PC-9 (cell line): ENCODE data around the gene FARP1. TPM values are rescaled to one million over a fixed set of nuclear protein-coding genes. Genes with fewer than 3 reads are reported as not detected.

Source experiments
- BruUV-seq: library from RNA; stranded (reverse); fragments of 400-500 nt; replicated peaks from 2 replicates; lab custom pipeline; 2021; lab: Mats Ljungman, UMichigan
- CTCF ChIA-PET: fragments of 300-600 bp; sonication (Branson Sonifier 250); formaldehyde crosslinking; loops from one replicate; lab custom pipeline; 2022; ENCODE audit warnings: antibody characterized with exemption; lab: Charles Lee
- POLR2A ChIA-PET: fragments of 300-600 bp; sonication (Branson Sonifier 250); formaldehyde crosslinking; loops from one replicate; lab custom pipeline; 2022; ENCODE audit warnings: antibody characterized with exemption; ENCODE audit not compliant: unreplicated experiment; lab: Charles Lee
- DNase-seq, 2 experiments: peaks; one replicate each; pipeline versions ENCODE4 v3.0.0 to v3.0.0-alpha.2; 2015 to 2022; ENCODE audit warnings: mixed read lengths in 1 of 2
- H2AFZ ChIP-seq: fragments of 200-600 bp; sonication (generic); 2 replicates; pipeline ENCODE4 v1.8.1; 2017; ENCODE audit warnings: antibody characterized with exemption
- H3F3A ChIP-seq: fragments of 200-600 bp; sonication (generic); 2 replicates; pipeline ENCODE4 v1.8.1; 2017; ENCODE audit warnings: antibody characterized with exemption, mild to moderate bottlenecking, low read depth; ENCODE audit not compliant: insufficient read depth
- H3K27ac ChIP-seq: fragments of 200-600 bp; sonication (generic); 2 replicates; pipeline ENCODE4 v1.6.1; 2016; ENCODE audit warnings: mixed run types
- H3K27me3 ChIP-seq: fragments of 200-600 bp; sonication (generic); 2 replicates; pipeline ENCODE4 v1.6.1; 2016; ENCODE audit warnings: low read depth, mixed run types; ENCODE audit not compliant: insufficient read depth
- H3K36me3 ChIP-seq: fragments of 200-600 bp; sonication (generic); 2 replicates; pipeline ENCODE4 v1.6.1; 2016; ENCODE audit warnings: low read depth, mixed run types
- H3K4me1 ChIP-seq: fragments of 200-600 bp; sonication (generic); replicated peaks from 2 replicates; pipeline ENCODE4 v1.6.1; 2016; ENCODE audit warnings: mixed run types; ENCODE audit not compliant: insufficient read depth
- H3K4me2 ChIP-seq: fragments of 200-600 bp; sonication (generic); 2 replicates; pipeline ENCODE4 v1.6.1; 2017; ENCODE audit warnings: mixed run types
- H3K4me3 ChIP-seq: fragments of 200-600 bp; sonication (generic); 2 replicates; pipeline ENCODE4 v1.6.1; 2016; ENCODE audit warnings: mixed run types
- H3K79me2 ChIP-seq: fragments of 200-600 bp; sonication (generic); 2 replicates; pipeline ENCODE4 v1.6.1; 2017; ENCODE audit warnings: low read depth, mixed run types
- H3K9me2 ChIP-seq: fragments of 200-600 bp; sonication (generic); 2 replicates; pipeline ENCODE4 v1.8.1; 2017; ENCODE audit warnings: mild to moderate bottlenecking; ENCODE audit not compliant: insufficient read depth
- H3K9me3 ChIP-seq: fragments of 200-600 bp; sonication (generic); 2 replicates; pipeline ENCODE4 v1.8.1; 2016; ENCODE audit warnings: low read depth; ENCODE audit not compliant: insufficient read depth
- H4K20me1 ChIP-seq: fragments of 200-600 bp; sonication (generic); 2 replicates; pipeline ENCODE4 v1.8.1; 2017; ENCODE audit not compliant: insufficient read depth
- CTCF ChIP-seq: fragments of 200-600 bp; sonication (generic); conservative IDR thresholded peaks from 2 replicates; pipeline ENCODE4 v1.6.1; 2017; ENCODE audit warnings: mixed run types, antibody characterized with exemption, mild to moderate bottlenecking, moderate library complexity
- EZH2 ChIP-seq: fragments of 200-600 bp; sonication (generic); IDR thresholded peaks from 2 replicates; pipeline ENCODE4 v1.8.0; 2017; ENCODE audit warnings: antibody characterized with exemption, low read depth
- intact Hi-C: fragments of 100-400 bp; cut with micrococcal nuclease; formaldehyde crosslinking; loops from one replicate; pipeline ENCODE4 v1.10.0; 2022; ENCODE audit not compliant: unreplicated experiment
- total RNA-seq: library from RNA; stranded (reverse); gene quantifications from 2 replicates; pipeline ENCODE4 v1.2.3, GENCODE V29; 2021

The FARP1 gene
- total RNA-seq, 1 experiment from 2014 or later = 62.1 TPM

GRCh38 chr13:98303858-98304257 lies 161.0 kb downstream of the FARP1 start:
- H3K36me3 ChIP-seq = no peaks in the 10 kb centered on the region
- no peak overlapping the region for H3K4me2 ChIP-seq
- peaks cover 47% of the 10 kb centered on the region for H3K4me1 ChIP-seq
- no peaks in the 10 kb centered on the region for H3K9me2 ChIP-seq
- peaks cover 31% of the 10 kb centered on the region for H3F3A ChIP-seq
- intact Hi-C loops = loop anchor here (5.0 kb wide), 1 partner anchor 162 kb away; the partner anchor contains the start of gene FARP1
- no peak overlapping the region for H2AFZ ChIP-seq
- POLR2A ChIA-PET = no interaction called here
- BruUV-seq = no TSS peak
- H3K27me3 ChIP-seq = no peaks in the 10 kb centered on the region
- H3K9me3 ChIP-seq = no peaks in the 10 kb centered on the region
- H4K20me1 ChIP-seq = no peaks in the 10 kb centered on the region
- CTCF ChIA-PET = no interaction called here
- H3K27ac ChIP-seq = no peak overlapping the region
- no peak for TF ChIP-seq CTCF
- no peak for TF ChIP-seq EZH2
- no peak for DNase-seq
- peaks cover 34% of the 10 kb centered on the region for H3K79me2 ChIP-seq
- no peak overlapping the region for H3K4me3 ChIP-seq

GRCh38 chr13:98305670-98306069 lies 162.8 kb downstream of the FARP1 start:
- H2AFZ ChIP-seq = no peak overlapping the region
- H3K9me3 ChIP-seq = no peaks in the 10 kb centered on the region
- H3K79me2 ChIP-seq = peaks cover 23% of the 10 kb centered on the region; the same call in 1 of the 2 replicates
- H4K20me1 ChIP-seq = no peaks in the 10 kb centered on the region
- H3K27me3 ChIP-seq = no peaks in the 10 kb centered on the region
- peaks cover 29% of the 10 kb centered on the region for H3K4me1 ChIP-seq
- H3K9me2 ChIP-seq = no peaks in the 10 kb centered on the region
- ChIA-PET CTCF (no interaction called here), POLR2A (no interaction called here)
- H3F3A ChIP-seq = peaks cover 21% of the 10 kb centered on the region
- no peak overlapping the region for H3K4me3 ChIP-seq
- H3K4me2 ChIP-seq = no peak overlapping the region
- no TSS peak for BruUV-seq
- H3K27ac ChIP-seq = no peak overlapping the region
- TF ChIP-seq EZH2 (no peak), CTCF (no peak)
- DNase-seq = no peak
- H3K36me3 ChIP-seq = no peaks in the 10 kb centered on the region
- intact Hi-C loops = no loop called here

- H3K4me1 ChIP-seq = peaks cover 10% of the 10 kb centered on the region
- peaks cover 19% of the 10 kb centered on the region; the same call in 1 of the 2 replicates for H3K79me2 ChIP-seq
- H3K27ac ChIP-seq = no peak overlapping the region
- no peaks in the 10 kb centered on the region for H3K9me2 ChIP-seq
- H3K27me3 ChIP-seq = no peaks in the 10 kb centered on the region
- ChIA-PET CTCF (no interaction called here), POLR2A (no interaction called here)
- no peaks in the 10 kb centered on the region for H3K36me3 ChIP-seq
- DNase-seq = no peak
- peaks cover 2% of the 10 kb centered on the region; the same call in 1 of the 2 replicates for H3F3A ChIP-seq
- no peak overlapping the region for H3K4me2 ChIP-seq
- no TSS peak for BruUV-seq
- no peak for TF ChIP-seq CTCF
- no peak for TF ChIP-seq EZH2
- intact Hi-C loops = no loop called here
- H3K4me3 ChIP-seq = no peak overlapping the region
- H2AFZ ChIP-seq = no peak overlapping the region
- H3K9me3 ChIP-seq = no peaks in the 10 kb centered on the region
- no peaks in the 10 kb centered on the region for H4K20me1 ChIP-seq
Observed at GRCh38 chr13:98307463-98308085, 164.7 kb downstream of the FARP1 start.
